ENCODE measurements around the gene IDH3A. TPM values are rescaled to one million over a fixed set of nuclear protein-coding genes. Genes with fewer than 3 reads are reported as not detected.

Gene IDH3A
- total RNA-seq, 2 donors from 2014 or later = 188 to 352 TPM

DNA sequence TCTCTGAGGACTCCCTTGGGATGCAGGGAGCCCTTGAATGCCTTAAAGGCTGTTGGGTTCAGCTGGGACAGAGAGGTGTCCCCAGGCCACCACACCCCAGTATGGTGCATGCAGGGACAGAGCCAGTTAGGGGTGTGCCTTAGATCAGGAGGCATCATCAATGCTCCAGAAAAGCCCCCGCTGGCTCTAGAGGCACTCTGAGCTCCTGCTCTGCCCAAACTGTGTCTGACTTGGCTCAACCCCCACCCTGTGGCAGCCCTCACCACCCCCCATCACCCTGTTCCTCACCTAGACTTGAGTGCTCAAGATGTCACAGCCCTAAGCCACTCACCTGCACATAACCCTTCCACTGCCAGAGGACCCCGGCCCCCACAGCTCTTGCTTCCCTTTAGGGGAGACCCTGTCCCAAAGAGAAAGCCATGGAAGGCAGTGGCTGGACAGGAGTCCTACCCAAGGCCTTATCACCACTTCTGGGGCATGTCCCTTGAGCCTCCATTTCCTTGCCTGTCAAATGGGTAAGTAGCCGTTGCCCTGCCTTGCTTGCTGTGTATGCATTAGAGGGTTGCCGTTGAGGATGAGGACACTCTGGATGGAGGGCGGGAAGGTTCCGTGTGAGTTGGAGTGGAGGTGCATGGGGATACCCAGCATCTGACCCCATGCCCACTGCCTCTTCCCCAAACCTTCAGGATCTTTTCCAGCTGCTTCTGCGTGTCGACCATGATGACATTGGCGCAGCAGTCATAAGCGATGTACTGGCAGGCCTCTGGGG is 43.8 kb downstream of the IDH3A start:
- no peak overlapping the region for H3K27ac ChIP-seq
- no peak for DNase-seq (ENCODE audit: low spot score)

DNA sequence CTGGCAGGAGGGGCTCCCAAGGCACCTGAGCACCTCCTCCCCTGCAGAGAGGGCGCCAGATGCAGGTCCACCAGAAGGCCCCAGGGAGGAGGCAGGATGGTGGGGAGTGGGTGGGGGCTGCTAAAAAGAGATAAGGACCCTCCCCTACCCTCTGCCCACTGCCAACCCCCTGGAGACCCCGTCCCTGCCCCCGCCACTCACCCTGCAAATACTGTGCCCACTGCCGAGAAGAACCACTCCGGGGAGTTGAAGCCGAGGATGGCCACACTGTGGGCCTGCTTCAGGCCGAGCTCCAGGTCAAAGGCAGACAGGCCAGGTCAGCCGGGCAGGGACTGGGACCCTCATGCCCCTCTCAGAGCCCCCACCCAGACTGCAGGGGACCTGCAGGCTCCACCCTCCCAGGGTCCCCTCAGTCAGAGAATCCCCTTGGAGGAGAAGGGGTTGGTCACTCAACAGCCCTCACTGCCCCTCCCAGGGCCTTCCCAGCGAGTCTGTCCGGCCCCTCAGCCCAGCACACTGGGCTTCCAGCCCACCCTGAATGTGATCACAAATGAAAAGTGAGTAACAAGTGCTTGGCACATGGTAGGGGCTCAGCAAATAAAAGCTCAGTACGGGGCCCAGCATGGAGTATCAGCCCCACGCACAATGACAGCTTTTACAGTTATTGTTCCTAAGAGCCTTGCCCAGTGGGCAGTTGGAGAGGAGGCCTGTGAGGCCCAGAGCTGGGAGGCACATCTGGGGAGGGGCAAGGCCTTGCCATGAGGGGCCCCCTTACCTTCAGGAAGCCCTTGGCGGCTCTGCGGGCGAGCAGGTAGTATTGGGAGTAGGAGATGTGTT is 44.8 kb downstream of the IDH3A start:
- no peak for DNase-seq (ENCODE audit: low spot score)
- Histone ChIP-seq H3K4me1 (no peaks in the 10 kb centered on the region), H3K4me3 (no peak overlapping the region), H3K9me3 (no peaks in the 10 kb centered on the region), H3K27me3 (no peaks in the 10 kb centered on the region), H3K36me3 (no peaks in the 10 kb centered on the region), H3K27ac (no peak overlapping the region)
- TF ChIP-seq, protein P1, sequence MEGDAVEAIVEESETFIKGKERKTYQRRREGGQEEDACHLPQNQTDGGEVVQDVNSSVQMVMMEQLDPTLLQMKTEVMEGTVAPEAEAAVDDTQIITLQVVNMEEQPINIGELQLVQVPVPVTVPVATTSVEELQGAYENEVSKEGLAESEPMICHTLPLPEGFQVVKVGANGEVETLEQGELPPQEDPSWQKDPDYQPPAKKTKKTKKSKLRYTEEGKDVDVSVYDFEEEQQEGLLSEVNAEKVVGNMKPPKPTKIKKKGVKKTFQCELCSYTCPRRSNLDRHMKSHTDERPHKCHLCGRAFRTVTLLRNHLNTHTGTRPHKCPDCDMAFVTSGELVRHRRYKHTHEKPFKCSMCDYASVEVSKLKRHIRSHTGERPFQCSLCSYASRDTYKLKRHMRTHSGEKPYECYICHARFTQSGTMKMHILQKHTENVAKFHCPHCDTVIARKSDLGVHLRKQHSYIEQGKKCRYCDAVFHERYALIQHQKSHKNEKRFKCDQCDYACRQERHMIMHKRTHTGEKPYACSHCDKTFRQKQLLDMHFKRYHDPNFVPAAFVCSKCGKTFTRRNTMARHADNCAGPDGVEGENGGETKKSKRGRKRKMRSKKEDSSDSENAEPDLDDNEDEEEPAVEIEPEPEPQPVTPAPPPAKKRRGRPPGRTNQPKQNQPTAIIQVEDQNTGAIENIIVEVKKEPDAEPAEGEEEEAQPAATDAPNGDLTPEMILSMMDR (IDR thresholded peaks at IDR 0.05) = no peak

More for the DNA sequence above, 43.8 kb downstream of the IDH3A start:
- Histone ChIP-seq H3K4me3 (no peak overlapping the region), H3K36me3 (no peaks in the 10 kb centered on the region), H3K27me3 (no peaks in the 10 kb centered on the region), H3K4me1 (no peaks in the 10 kb centered on the region), H3K9me3 (no peaks in the 10 kb centered on the region)
- TF ChIP-seq, protein P1 (IDR thresholded peaks at IDR 0.05) = no peak

DNA sequence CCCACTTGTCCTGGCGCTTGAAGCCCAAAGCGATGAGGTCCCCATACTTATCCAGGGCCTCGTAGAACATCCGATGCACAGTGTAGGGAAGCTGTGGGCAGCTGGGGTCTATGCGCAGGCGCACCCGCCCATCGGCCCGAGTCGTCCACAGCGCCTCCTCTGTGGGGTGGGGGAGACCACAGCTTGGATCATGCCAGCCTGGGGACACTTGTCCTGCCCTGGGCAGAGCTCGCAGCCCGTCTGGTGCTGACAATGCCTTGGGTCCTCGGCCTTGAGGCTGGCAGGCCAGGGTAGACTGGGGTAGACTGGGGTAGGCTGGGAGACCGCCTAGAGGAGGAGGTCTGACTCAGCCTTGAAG is 45.4 kb downstream of the IDH3A start:
- no peaks in the 10 kb centered on the region for H3K4me1 ChIP-seq
- no peaks in the 10 kb centered on the region for H3K9me3 ChIP-seq
- DNase-seq (ENCODE audit: low spot score) = no peak
- no peak overlapping the region for H3K27ac ChIP-seq
- TF ChIP-seq, protein P1 (IDR thresholded peaks at IDR 0.05) = no peak
- H3K27me3 ChIP-seq = no peaks in the 10 kb centered on the region
- no peak overlapping the region for H3K4me3 ChIP-seq
- H3K36me3 ChIP-seq = no peaks in the 10 kb centered on the region

GRCh38 chr15:78195735-78196201 is 46.6 kb downstream of the IDH3A start:
- DNase-seq (ENCODE audit: low spot score) = no peak
- Histone ChIP-seq H3K4me1 (no peaks in the 10 kb centered on the region), H3K27me3 (no peaks in the 10 kb centered on the region), H3K9me3 (no peaks in the 10 kb centered on the region), H3K36me3 (no peaks in the 10 kb centered on the region), H3K27ac (no peak overlapping the region), H3K4me3 (no peak overlapping the region)
- TF ChIP-seq, protein P1 (IDR thresholded peaks at IDR 0.05) = peak; percentile 45 to 72

- no peaks in the 10 kb centered on the region for H3K4me1 ChIP-seq
- H3K27ac ChIP-seq = no peak overlapping the region
- no peaks in the 10 kb centered on the region for H3K9me3 ChIP-seq
- no peak overlapping the region for H3K4me3 ChIP-seq
- H3K36me3 ChIP-seq = no peaks in the 10 kb centered on the region
- TF ChIP-seq, protein P1 (IDR thresholded peaks at IDR 0.05) = no peak
- no peak for DNase-seq (ENCODE audit: low spot score)
- H3K27me3 ChIP-seq = no peaks in the 10 kb centered on the region
These were observed 48.5 kb downstream of the IDH3A start for GRCh38 chr15:78197632-78198031.
